ENCODE data around the gene ARHGAP10.

- TF ChIP-seq, protein P1, sequence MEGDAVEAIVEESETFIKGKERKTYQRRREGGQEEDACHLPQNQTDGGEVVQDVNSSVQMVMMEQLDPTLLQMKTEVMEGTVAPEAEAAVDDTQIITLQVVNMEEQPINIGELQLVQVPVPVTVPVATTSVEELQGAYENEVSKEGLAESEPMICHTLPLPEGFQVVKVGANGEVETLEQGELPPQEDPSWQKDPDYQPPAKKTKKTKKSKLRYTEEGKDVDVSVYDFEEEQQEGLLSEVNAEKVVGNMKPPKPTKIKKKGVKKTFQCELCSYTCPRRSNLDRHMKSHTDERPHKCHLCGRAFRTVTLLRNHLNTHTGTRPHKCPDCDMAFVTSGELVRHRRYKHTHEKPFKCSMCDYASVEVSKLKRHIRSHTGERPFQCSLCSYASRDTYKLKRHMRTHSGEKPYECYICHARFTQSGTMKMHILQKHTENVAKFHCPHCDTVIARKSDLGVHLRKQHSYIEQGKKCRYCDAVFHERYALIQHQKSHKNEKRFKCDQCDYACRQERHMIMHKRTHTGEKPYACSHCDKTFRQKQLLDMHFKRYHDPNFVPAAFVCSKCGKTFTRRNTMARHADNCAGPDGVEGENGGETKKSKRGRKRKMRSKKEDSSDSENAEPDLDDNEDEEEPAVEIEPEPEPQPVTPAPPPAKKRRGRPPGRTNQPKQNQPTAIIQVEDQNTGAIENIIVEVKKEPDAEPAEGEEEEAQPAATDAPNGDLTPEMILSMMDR (IDR thresholded peaks at IDR 0.05; ENCODE audit: borderline replicate concordance, extremely low read depth, low read length, poor library complexity, severe bottlenecking): no peak
- no peak for TF ChIP-seq EZH2 (IDR thresholded peaks at IDR 0.05; ENCODE audit: borderline replicate concordance, low read depth, low read length, severe bottlenecking)
Observed at GRCh38 chr4:147714575-147715401, 17.1 kb upstream of the ARHGAP10 start.

Data from DND-41 (cell line).